ENCODE results near the gene TBC1D28.
"Not testable (repeated sequence)": the region's sequence is repeated elsewhere in the genome, so short reads cannot be mapped to it uniquely, and the experiment has no call there.

Gene TBC1D28

DNA sequence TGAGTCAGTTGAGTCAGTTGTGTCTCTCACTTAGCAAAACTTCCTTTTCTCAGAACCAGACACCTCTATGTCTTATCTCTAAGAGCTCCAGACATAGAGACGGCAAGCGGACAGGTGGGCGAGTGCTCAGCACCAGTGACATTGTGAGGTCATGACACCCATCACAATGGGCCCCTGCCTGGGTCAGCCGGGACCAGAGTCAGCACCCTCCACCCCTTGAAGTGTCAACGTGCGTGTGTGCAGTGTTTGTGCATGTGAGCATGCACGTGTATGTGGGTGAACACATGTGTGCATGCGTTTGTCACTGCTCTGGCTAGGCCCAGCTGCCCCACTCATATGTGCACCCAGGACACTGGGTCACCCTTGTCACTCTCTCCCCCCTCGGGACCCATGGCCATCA lies at the start of gene TBC1D28:
TSS of gene TBC1D28 (minus strand) at position 101 of the 400 bp plus-strand sequence. CDS start 3,039 bp downstream, outside the sequence.
- DNase-seq, result not testable (repeated sequence)

DNA sequence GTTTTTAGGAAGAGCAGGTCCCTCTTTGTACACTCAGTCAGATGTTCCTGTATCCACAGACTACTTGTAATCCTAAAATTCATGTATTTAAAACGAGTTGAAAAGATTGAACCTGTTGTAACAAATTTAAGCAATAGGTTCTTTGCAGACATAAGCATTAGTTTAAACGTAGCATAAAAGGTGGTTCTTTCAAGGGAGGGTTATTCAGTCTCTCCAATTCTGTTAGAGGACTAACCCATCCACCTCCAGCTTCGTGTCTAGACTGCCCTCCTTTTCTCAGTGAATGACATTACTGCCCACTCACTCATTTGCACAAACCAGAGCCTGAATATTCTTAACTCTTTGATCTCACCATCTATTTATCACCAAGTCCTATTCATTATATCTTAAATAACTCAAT lies 38.5 kb upstream of the TBC1D28 start:
- not testable (repeated sequence) for DNase-seq

DNA sequence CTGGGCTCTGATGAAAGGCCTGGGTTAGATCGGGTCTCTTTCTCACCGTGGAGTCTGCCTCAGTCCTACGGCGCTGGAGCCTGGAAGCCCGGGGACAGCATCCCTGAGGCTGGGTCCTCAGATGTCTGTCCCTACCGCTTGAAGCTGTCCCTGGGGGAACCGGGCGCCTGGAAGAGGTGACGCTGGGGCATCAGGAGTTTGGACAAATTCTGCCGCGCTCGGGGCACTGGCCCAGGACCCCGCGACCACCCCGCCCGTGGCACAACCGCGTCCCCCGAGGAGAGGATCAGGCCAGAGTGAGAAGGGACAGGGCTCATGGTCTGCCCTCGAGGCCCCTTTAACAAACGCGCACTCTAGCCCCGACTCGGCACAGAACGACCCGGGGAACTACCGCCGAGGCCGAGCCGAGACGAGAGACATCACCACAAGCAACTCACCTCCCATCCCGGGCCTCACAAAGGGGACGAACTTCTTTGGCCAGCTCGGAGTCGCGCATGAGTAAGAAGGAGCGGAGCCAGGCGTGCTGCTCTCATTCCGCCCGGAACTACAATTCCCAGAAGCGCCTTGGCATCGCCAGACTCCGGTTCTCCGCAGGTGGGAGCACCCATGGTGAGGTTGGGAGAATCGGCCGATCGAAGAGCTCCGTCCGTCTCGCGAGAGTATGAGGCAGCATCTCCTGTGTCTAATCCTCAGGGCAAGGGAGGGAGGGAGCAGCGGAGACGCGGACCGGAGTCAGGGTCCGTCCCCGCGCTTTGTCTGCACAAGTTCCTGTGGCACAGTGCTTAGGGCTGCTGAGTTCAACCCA lies 37.8 kb upstream of the TBC1D28 start, which contains the start of gene FOXO3B:
TSS of gene FOXO3B (minus strand) at position 548 of the 805 bp plus-strand sequence. CDS start 663 bp downstream, outside the sequence.
- peak; percentile 94 for DNase-seq

DNA sequence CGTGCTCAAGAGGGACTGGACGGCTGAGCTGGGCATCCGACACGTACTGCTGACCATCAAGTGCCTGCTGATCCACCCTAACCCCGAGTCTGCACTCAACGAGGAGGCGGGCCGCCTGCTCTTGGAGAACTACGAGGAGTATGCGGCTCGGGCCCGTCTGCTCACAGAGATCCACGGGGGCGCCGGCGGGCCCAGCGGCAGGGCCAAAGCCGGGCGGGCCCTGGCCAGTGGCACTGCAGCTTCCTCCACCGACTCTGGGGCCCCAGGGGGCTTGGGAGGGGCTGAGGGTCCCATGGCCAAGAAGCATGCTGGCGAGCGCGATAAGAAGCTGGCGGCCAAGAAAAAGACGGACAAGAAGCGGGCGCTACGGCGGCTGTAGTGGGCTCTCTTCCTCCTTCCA lies 33.2 kb upstream of the TBC1D28 start:
- not testable (repeated sequence) for DNase-seq

DNA sequence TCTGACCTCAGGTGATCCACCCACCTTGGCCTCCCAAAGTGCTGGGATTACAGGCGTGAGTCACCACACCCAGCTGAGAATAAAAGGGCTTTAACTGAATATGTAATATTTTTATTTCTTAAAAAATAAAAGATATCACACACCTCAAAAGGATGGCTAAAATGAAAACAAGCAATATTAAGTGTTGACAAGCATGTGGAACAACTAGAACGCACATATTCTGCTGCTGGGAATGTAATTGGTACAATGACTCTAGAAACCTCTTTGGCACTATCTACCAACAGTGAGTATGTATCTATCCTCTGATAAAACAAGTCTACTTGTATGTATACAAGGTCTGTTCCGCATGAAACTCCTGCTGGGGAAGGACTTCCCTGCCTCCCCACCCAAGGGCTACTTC lies 32.7 kb upstream of the TBC1D28 start:
- DNase-seq, result not testable (repeated sequence)

DNA sequence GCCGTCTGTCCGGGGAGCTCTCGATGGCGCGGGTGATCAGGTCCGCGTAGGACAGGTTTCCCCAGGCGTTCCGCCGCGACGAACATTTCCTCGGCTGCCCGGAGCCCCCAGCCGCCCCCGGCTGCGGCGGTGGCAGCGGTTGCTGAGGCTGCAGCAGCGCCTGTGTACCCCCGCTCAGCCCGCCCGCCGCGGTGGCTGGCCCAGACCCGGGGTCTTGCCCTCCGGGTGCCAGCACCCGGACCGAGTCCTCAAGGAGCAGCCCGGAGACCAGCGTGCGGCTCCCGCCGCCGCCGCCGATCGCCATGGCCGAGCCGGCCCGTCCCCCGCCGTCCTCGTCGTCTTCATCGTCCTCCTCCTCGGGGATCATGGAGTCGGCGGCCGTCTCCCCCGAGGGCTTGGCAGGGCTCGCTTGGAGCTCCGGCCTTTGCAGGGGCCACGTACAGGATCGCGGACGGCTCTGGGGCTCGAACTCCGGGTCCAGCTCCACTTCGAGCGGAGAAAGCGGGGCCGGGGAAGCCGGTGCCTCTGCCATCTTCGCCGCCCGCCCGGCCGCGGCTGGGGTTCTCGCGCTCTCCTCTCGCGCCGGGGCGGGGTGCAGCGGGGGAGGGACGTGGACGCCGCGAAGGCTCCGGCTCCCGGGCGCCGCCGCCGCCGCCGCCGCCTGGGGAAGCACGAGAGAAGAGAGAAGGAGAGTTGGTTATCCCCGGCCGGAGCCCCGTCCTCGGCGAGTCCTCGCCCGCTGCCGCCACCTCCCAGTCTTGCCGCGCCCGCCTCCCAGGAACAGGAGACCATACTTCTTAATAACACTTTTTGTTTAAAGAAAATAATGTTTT lies 28.4 kb upstream of the TBC1D28 start:
- not testable (repeated sequence) for DNase-seq

DNA sequence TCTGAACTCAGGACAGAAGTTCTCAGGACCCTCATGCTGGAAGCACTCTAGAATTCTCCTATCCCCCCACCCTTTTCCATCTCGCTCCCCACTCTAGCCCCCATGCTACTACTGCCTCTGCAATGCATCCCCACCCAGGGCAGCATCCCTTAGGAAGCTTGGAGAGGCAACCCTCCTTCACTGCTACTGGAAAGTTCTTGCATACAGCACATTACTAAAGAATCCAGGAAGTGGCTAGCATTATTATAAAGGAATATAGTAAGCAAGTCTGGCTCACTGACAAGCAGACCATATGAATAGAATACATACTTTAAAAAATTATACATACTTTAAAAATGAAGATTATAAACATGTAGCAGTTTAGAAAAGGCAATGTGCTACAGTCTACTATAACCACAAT lies 24.4 kb upstream of the TBC1D28 start:
- not testable (repeated sequence) for DNase-seq

DNA sequence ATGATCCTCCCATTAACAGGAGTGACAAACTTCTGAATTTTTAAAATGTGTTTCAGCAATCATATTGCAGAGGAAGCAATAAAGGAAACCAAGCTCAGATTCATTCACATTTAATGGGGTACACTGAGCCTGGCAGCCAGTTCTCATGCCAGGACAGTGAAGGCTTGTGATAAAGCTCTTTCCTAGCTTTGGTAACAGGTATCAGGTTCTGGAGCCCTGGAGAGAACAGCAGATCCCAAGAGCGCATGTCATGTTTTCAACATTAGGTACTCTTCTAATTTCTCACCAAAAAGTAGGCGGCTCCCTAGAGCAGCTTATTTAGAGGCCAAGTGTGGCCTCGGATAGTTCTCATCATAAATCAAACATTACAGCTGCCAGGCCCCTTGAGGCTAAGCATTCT lies 23.3 kb upstream of the TBC1D28 start:
- not testable (repeated sequence) for DNase-seq

DNA sequence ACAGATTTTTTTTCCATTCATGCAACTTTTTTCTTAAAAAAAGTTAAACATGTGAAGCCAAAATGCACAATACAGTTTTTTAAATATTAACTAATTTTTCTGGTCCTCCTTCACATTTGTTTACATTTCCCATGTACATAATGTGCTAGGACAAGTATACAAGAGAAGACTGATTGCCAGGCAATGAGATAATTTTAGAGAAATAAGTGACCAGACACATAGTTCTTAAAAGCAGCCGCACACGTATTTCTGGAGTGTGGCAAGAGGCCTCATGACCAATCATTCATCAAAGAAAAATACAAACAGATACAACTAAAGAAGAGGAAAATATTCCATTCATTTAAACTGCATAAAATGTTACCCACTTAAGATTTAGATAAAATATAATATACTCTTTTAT lies 22.1 kb upstream of the TBC1D28 start:
- not testable (repeated sequence) for DNase-seq

DNA sequence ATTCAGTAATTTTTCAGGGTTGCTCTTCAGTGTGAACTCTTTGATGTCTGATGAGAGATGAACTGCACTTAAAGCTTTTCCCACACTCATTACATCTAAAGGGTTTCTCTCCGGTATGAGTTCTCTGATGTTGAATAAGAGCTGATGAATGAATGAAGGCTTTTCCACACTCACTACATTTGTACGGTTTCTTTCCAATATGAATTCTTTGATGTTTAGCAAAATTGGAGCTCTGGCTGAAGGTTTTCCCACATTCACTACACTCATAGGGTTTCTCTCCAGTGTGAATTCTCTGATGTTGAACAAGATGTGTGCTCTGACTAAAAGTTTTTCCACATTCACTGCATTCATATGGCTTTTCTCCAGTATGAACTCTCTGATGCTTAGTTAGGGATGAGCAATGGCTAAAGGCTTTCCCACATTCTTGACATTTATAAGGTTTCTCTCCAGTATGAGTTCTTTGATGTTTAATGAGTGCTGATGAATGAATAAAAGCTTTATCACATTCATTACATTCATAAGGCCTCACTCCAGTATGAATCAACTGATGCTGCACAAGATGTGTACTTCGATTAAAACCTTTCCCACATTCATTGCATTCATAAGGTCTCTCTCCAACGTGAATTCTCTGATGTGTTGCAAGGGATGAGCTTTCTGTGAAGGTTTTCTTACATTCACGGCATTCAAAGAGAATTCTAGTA lies 17.9 kb upstream of the TBC1D28 start:
- not testable (repeated sequence) for DNase-seq

DNA sequence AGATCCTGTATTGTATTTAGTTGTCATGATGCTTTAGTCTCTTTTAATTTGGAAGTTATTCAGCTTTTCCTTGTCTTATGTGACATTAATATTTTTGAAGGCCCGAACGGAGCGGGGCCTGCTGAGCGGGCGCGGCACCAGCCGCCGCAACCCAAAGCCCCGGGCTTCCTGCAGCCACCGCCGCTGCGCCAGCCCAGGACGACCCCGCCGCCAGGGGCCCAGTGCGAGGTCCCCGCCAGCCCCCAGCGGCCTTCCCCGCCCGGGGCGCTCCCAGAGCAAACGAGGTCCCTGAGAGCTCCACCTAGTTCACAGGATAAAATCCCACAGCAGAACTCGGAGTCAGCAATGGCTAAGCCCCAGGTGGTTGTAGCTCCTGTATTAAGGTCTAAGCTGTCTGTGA lies 5.9 kb upstream of the TBC1D28 start:
- DNase-seq, result not testable (repeated sequence)

DNA sequence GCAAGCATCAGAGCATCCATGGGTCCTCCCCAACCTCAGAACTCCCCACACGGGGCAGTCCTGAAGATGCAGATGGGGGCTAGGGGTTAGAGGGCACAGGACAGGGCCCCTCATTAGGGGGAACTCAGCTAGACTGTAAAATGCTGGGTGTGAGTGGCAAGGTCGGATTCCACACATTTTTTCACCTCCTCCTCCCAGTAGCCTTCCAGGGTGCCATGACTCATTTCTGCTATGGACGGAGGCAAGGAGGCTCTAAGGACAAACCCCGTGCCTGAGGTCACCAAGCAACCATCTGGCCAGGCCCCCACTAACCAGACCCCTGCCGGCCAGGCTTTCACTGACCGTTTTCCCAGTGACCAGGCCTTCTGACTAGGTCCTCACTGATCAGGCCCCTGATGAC lies 1.1 kb downstream of the TBC1D28 start:
- DNase-seq, result not testable (repeated sequence)

DNA sequence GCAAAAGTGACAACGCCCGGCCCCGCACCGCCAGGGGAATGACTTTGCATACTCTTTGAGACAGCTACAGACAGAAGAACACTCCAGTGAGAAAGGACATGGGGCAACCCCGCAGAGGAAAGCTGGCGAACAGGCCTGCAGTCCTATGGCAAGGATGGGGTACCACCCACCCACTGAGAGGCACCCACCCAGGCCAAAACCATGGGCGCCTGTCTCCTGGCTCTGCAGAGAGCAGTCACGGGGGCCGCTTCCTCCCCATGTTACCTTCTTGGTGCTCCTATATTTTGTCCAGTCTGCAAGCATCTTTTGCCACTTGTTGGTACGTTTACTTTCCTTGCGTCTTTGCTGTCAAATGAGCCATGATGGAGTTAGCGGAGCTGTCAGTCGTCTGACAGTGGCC lies 5.8 kb downstream of the TBC1D28 start:
- DNase-seq, result not testable (repeated sequence)

DNA sequence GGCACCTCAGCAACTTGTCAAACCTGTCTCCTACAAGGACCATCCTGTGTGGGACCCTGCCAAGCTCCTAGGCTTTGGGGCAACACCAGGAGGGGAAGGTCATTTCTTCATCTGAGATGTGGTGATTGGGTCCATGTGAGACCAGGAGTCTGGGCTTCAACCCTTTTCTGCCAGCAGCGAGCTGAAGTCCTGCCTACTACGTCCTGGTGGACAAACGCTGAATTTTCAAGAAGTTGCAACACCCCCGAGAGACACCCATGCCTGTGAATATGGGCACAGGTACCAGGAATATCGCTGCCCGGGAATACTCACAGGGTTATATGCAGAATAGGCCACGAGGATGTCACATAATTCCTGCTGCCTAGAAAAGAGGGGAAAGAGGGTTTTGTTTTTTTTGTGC lies 8.0 kb downstream of the TBC1D28 start:
- DNase-seq, result not testable (repeated sequence)

DNA sequence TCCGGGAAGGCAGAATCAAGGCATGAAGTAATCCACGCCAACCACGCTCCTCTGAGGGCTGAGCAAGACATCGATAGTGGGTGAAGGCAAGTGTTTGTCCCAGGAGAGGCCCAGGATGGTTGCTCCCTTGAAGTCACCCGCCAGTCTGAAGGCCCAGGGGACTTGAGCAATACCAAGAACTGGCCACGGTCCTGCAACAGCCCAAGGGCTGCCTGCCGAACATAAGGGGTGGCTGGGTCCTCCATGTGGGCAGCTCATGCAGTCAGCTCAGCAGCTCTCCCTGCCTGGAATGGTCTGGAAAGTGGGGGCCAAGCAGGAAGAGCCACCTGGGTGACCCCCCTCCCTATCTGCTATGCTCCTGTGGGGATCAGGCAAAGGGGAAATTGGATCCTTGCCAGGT lies 8.4 kb downstream of the TBC1D28 start:
- DNase-seq, result not testable (repeated sequence)

DNA sequence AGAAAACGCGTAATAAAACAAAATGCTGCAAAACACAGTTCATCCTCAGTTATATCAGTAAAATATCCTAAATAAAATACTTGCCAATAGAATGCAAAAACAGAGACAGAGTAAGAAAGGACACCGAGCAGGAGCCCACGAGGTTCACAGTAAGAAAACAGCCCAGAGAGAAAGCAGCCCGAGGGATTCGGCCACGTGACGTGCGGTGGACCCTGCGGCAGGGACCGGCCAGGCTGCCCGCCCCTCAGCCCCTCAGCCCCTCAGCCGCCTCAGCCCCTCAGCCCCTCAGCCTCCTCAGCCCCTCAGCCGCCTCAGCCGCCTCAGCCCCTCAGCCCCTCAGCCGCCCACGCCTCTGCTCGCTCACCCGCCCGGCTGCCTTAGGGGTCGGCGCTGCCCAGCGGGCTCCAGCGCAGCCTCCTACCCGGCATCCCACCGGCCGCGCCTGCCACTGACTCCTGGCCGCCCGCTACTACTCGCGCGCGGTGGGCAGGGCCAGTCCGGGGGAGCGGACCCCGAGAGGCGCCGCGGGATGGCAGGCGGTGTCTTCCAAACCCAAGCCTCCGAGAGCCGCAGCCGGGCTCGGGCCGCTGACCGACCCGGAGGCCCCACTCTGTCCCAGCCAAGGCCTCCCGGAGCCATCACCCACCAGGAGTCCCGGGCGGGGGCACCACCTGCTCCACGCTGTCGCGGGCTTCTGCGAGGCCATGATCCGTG lies 9.5 kb downstream of the TBC1D28 start:
- DNase-seq, result not testable (repeated sequence)

DNA sequence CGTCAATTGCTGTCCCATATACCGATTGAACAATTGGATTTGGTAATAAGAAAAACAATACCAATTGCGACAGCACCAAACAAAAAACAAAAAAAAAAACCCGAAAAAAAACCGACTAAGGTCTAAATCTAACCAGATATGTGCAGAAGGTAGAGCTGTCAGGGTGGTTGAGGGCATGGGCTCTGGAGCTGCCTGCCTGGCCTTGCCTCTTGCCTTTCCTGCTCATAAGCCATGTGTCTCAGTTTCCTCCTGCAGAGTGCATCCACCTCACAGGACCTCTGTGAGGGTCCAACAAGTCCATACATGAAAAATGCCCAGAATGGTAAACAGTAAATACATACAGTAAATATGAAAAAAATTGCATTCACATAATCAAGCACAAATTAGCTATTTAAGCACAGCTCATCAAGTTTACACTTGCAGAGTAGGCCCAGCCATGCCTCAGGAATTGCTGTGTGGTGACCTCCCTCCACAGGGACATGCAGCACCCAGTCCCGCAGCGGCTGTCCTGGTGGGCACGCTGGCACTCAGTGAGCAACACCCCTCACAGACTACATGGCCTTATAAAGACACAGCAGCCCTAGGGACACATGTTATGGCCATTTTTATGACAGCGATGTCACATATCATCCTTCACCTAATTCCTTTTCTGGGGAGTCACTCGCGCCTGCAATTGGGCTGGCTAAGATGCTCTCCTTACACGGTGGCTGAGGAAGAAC lies 17.9 kb downstream of the TBC1D28 start:
- no peak for DNase-seq

DNA sequence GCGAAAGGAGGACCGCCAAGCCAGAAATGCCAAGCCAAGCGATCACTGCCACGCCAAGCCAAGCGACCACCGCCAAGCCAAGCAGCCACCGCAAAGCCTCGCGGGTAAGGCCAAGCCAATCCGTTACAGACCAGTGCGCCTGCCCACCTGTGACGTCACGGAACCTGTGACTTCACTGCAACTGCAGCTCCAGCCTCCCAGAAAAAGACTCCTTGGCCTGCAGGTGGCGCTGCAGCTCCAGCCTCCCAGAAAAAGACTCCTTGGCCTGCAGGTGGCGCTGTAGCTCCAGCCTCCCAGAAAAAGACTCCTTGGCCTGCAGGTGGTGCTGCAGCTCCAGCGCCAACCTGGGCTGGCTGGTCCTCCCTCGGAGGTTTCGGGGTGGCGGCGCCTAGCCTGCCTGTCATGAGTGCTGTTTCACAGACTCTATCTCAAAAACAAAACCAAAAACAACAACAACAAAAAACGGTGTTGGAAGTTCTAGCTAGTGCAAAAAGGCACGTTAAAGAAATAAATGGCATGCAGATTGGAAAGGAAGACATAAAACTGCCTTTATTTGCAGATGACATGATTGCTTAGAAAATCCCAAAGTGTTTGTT lies 18.6 kb downstream of the TBC1D28 start:
- peak; percentile 89 for DNase-seq

DNA sequence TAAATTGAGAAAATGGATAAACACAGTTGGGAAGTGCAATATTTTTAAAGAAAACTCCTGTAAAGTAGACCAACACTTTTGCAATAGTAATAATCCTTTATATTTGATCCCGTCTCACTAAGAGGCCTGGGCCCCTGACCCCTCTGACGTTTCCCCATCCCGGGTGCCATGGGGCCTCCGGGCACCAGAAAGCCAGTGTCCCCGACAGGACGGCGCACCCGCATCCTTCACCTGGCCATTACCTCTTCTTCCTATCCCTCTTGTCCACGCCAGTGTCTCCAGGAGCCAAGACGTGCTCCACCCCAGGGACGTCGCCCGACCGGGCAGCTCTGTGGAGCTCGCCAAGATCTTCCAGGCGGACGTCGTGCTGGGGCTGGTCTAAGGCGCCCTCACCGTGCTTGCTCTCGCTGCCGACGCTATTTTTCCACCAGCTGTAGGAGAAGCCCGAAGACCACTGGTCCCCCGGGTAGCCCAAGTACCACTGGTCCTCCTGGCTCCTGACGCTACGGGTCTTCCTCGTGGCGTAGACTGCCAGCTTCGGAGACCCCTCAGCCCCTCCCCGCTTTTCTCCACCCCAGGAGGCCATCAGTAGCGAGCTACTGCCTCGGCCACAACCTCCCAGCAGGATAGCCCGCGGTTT lies 19.2 kb downstream of the TBC1D28 start:
- peak; percentile 61 for DNase-seq

DNA sequence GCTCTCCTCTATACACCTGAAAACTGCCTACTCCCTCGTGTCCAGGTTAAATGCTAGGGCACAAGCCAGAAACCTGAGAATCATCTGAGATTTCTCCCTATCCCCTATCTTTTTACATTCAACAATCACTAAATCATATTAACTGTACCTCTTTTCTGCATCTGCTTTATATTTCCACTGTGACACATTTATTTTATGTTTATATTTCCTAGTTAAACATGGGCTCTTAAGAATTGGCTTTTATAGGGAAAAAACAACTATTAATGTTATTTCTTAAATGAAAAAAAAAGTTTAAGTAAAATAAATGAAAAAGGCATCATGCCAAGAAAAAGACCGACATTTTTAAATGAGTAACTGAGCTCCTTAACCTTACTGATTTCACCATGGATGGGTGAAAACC lies 26.6 kb downstream of the TBC1D28 start:
- DNase-seq, result not testable (repeated sequence)

DNA sequence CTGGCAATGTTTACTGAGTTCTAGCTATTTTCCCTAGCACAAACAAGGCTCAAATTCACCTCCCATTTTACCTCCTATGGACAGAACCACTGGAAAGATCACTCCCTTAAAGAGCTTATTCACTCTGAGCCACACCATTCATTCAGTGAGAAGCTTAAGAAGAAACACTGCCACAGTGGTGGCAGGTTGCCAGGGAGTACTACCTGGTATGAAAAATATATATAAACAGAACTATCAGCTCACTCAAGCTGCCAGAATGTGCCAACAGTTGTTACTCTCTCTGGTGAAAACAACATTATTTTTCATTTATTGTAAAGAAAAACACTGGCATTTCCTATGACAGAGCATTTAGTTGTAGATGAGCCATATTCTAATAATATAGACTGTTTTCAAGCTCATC lies 31.2 kb downstream of the TBC1D28 start:
- not testable (repeated sequence) for DNase-seq
